ENCODE measurements around the gene TMEM132E. TPM values are rescaled to one million over a fixed set of nuclear protein-coding genes. Genes with fewer than 3 reads are reported as not detected.

The TMEM132E gene
- total RNA-seq, 1 experiment from 2014 or later, result 0.42 TPM

- TF ChIP-seq CTCF (conservative IDR thresholded peaks at IDR 0.05), result no peak
- Histone ChIP-seq H2BK5ac (ENCODE audit: insufficient read length, low read length) (no peak overlapping the region), H3K4ac (ENCODE audit: low read depth, low read length) (no peak overlapping the region)
Observed at GRCh38 chr17:34568953-34569352, 10.4 kb upstream of the TMEM132E start.

More at GRCh38 chr17:34568953-34569352, 10.4 kb upstream of the TMEM132E start:
- Histone ChIP-seq H3T11ph (ENCODE audit: low read length) (no peak overlapping the region), H3K56ac (ENCODE audit: insufficient read length, low read depth, low read length) (no peak overlapping the region), H4K8ac (replicated peaks; ENCODE audit: insufficient read length, low read depth, low read length) (no peak overlapping the region), H3K23ac (ENCODE audit: insufficient read length, low read depth, low read length) (no peak overlapping the region), H3K79me2 (ENCODE audit: insufficient read depth, low read length) (no peaks in the 10 kb centered on the region), H3K27me3 (ENCODE audit: insufficient read depth, low read length) (no peaks in the 10 kb centered on the region; the same call in 1 of the 2 replicates), H3K4me2 (ENCODE audit: insufficient read depth, insufficient read length, low read length) (no peak overlapping the region), H2AFZ (ENCODE audit: low read length) (no peak overlapping the region), H3K79me1 (ENCODE audit: insufficient read depth, low read depth, low read length, poor library complexity, severe bottlenecking) (no peaks in the 10 kb centered on the region), H4K5ac (ENCODE audit: insufficient read length, low read depth, low read length) (no peak overlapping the region), H3K23me2 (ENCODE audit: insufficient read length, low read depth, low read length, poor library complexity, severe bottlenecking) (no peaks in the 10 kb centered on the region), H3K4me1 (ENCODE audit: insufficient read depth, low read length) (no peaks in the 10 kb centered on the region), H2BK20ac (ENCODE audit: low read depth, low read length, poor library complexity, severe bottlenecking) (no peak overlapping the region), H3K9me3 (ENCODE audit: control insufficient read depth, low read depth, low read length) (no peaks in the 10 kb centered on the region), H2BK120ac (ENCODE audit: low read depth, low read length, poor library complexity, severe bottlenecking) (no peak overlapping the region), H2BK15ac (ENCODE audit: low read depth, low read length) (no peak overlapping the region), H3K27ac (ENCODE audit: insufficient read length, low read depth, low read length) (no peak overlapping the region), H4K91ac (ENCODE audit: insufficient read length, low read depth, low read length) (no peak overlapping the region), H4K20me1 (ENCODE audit: control insufficient read depth, insufficient read depth, insufficient read length) (no peaks in the 10 kb centered on the region), H2AK5ac (ENCODE audit: insufficient read length, low read length) (no peak overlapping the region), H3K9ac (ENCODE audit: extremely low read depth, insufficient read length, low read length) (no peak overlapping the region), H3K18ac (ENCODE audit: insufficient read length, low read depth, low read length) (no peak overlapping the region), H3K14ac (ENCODE audit: insufficient read depth, low read length) (no peak overlapping the region), H2BK12ac (ENCODE audit: insufficient read length, low read depth, low read length) (no peak overlapping the region)
- Mint-ChIP-seq H3K9me3 (no peaks in the 10 kb centered on the region; a peak in 1 of 5 replicates), H3K27ac (no peak overlapping the region), H3K36me3 (ENCODE audit: insufficient read depth in 1 of 3, low read depth in 3 of 3) (no peaks in the 10 kb centered on the region), H3K4me3 (no peak overlapping the region), H3K27me3 (ENCODE audit: low read depth) (no peaks in the 10 kb centered on the region; the same call in none of the 2 replicates), H3K4me1 (peaks cover 7 to 18% of the 10 kb centered on the region in 2 experiments)
- WGBS (ENCODE audit: extremely low coverage, insufficient read length, low lambda C conversion rate), result no CpG with 5 or more reads among the region's 6 CpGs
- no peak for DNase-seq
